NCI-H187 treated with DMSO at 0.1 percent for 48 hours (cell line): ENCODE results near the gene MRPL14.

Source experiments
- DNase-seq: peaks from one replicate; lab custom pipeline; 2025; lab: John Stamatoyannopoulos, UW

MRPL14 gene

GRCh38 chr6:44122801-44123200 is 4.5 kb downstream of the MRPL14 start:
- no peak for DNase-seq

GRCh38 chr6:44120692-44121443 is 6.4 kb downstream of the MRPL14 start:
- no peak for DNase-seq

GRCh38 chr6:44119704-44120262 is 7.5 kb downstream of the MRPL14 start:
- DNase-seq: no peak

- no peak for DNase-seq
Observed at GRCh38 chr6:44117397-44118128, 9.7 kb downstream of the MRPL14 start.

GRCh38 chr6:44116641-44117382 is 10.4 kb downstream of the MRPL14 start:
- DNase-seq: no peak

GRCh38 chr6:44115866-44116265 is 11.4 kb downstream of the MRPL14 start:
- no peak for DNase-seq

- DNase-seq: no peak
Observed at GRCh38 chr6:44113414-44113813, 13.8 kb downstream of the MRPL14 start.

GRCh38 chr6:44111434-44112417 is 15.5 kb downstream of the MRPL14 start:
- no peak for DNase-seq

GRCh38 chr6:44110966-44111365 is 16.3 kb downstream of the MRPL14 start:
- DNase-seq: no peak

- DNase-seq: no peak
Observed at GRCh38 chr6:44110005-44110676, 17.1 kb downstream of the MRPL14 start.

- DNase-seq: no peak
Observed at GRCh38 chr6:44109212-44109611, 18.0 kb downstream of the MRPL14 start.

GRCh38 chr6:44108471-44108870 is 18.8 kb downstream of the MRPL14 start:
- DNase-seq: no peak

- DNase-seq: no peak
Observed at GRCh38 chr6:44107017-44107416, 20.2 kb downstream of the MRPL14 start.

- no peak for DNase-seq
Observed at GRCh38 chr6:44105993-44106740, 21.1 kb downstream of the MRPL14 start.

- no peak for DNase-seq
Observed at GRCh38 chr6:44105146-44105545, 22.1 kb downstream of the MRPL14 start.

GRCh38 chr6:44104481-44105021 is 22.7 kb downstream of the MRPL14 start:
- no peak for DNase-seq

GRCh38 chr6:44102527-44102926 is 24.7 kb downstream of the MRPL14 start:
- no peak for DNase-seq

GRCh38 chr6:44101832-44102231 is 25.4 kb downstream of the MRPL14 start:
- DNase-seq: no peak

- DNase-seq: no peak
Observed at GRCh38 chr6:44100088-44100550, 27.1 kb downstream of the MRPL14 start.

- no peak for DNase-seq
Observed at GRCh38 chr6:44099192-44099591, 28.1 kb downstream of the MRPL14 start.
